Measurements from ENCODE around the gene DAP.
A peak's percentile ranks its signal among the peaks of the same experiment; 100 is the strongest.
"Not testable (repeated sequence)": the region's sequence is repeated elsewhere in the genome, so short reads cannot be mapped to it uniquely, and the experiment has no call there.

DAP gene

GRCh38 chr5:10733426-10733825, 27.6 kb downstream of the DAP start:
- no peak for DNase-seq

- no peak for DNase-seq
Observed at GRCh38 chr5:10731913-10732312, 29.1 kb downstream of the DAP start.

DNA sequence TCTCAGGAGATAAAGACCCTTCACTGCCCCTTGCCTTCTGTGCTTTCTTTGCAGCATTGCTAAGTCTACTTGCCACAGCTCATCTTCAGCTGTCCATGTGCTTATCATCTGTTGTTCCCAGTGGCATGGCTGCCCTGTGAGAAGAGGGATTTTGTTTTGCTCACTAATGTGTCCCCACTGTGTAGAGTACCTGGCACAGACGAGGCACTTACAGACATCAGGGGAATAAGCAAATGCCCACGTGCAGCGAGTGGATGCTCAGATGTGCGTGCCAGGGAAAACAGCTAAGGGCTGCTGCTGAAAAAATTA, 31.0 kb downstream of the DAP start:
- no peak for DNase-seq

DNA sequence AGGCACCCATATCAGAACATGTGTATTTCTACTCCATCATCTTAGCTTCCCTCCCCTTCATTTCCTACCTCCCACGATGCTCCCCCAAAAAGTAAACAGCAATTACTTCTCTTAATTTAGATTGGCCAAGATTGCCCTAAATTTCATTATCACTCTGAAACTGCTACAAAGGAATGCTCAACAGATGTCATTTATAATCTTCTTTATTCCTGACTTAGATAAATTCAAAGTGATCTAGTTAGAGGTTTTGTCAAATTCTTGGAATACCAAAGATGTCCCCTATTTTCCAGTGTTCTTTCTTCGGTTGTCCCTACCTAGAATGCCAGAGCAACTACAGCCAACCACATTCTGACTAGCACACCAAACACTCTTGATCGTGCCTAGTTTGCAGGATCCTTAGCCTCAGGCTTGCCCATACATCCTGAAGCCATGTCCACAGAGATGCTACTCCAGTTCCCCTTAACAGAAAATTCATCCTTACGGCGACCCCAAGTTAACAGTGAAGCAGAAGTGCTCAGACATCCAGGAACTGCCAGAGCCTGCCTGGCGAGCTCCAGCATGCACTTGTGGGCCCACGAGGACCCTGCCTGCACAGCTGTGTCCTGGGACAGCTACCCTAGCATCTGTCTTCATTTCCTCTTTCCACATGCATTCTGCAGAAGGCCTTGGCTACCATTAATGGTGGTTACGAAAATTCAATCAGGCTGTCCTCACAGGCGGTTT, 31.6 kb downstream of the DAP start:
- no peak for DNase-seq

DNA sequence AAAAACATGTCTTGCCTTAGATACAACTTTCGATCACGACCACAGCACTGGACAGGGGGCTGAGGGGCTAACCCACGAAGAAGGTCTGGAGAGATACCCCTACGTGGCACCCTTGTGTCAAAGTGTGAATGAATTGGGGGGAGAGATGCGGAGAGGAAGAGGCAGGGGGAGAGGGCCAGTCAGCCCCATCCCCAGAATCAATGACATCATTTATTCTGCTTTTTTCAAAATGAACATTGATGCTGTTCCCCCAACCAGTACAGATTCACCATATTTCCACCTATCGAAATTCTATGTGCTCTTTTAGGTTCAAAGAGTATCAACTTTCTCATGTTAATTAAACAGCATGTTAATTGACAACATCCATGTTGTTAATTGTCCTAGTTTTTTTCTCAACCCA, 32.4 kb downstream of the DAP start:
- no peak for DNase-seq

DNA sequence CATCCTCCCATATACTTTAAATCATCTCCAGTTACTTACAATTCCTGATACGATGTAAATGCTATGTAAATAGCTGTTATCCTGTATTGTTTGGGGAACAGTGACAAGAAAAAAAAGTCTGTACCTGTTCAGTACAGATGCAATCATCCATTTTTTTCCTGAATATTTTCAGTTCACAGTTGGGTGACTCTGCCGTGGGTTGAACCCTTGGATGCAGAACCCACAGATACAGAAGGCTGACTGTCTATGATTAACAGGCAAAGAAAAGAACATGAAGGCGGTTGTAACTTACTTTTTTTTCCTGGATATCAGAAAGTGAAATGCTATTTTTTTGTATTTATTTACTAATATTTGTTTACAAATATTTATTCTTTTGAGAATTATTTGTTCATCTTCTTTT, 33.2 kb downstream of the DAP start:
- no peak for DNase-seq

DNA sequence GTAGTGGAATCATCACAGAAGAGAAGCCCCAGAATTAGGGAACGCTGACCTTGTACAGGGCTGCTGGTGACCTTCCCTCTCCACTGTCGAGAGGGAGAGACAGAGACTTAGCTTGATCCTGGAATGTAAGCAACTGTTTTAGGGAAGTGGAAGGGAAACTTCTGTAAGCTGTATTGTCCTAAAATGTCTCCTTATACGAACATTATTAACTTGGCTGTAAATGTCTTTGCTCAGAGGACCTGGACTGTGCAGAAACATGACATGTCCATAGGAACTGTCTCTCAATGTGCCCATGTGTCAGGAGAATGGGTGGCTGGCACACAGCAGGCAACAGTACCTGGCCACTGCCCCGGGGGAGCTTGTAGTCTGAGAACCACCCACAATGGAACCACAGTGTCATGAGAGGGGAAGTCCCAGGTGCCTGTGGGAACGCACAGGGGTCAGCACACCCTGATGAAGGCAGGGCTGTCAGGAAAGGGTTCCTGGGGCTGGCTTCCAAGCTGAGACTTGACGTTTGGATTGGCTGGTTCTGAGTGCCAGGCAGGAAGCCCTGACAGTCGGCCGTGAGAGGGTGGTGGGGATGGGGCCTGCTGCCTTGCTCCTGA, 34.0 kb downstream of the DAP start:
- DNase-seq = no peak

GRCh38 chr5:10726179-10726912, 34.7 kb downstream of the DAP start:
- no peak for DNase-seq

- DNase-seq = no peak
Observed at GRCh38 chr5:10725636-10726035, 35.4 kb downstream of the DAP start.

- DNase-seq = no peak
Observed at GRCh38 chr5:10724781-10725507, 36.1 kb downstream of the DAP start.

GRCh38 chr5:10723514-10723913, 37.5 kb downstream of the DAP start:
- no peak for DNase-seq

- DNase-seq = not testable (repeated sequence)
Observed at GRCh38 chr5:10720766-10721165, 40.3 kb downstream of the DAP start.

- DNase-seq = no peak
Observed at GRCh38 chr5:10719965-10720364, 41.1 kb downstream of the DAP start.

GRCh38 chr5:10718617-10719016, 42.4 kb downstream of the DAP start:
- not testable (repeated sequence) for DNase-seq

DNA sequence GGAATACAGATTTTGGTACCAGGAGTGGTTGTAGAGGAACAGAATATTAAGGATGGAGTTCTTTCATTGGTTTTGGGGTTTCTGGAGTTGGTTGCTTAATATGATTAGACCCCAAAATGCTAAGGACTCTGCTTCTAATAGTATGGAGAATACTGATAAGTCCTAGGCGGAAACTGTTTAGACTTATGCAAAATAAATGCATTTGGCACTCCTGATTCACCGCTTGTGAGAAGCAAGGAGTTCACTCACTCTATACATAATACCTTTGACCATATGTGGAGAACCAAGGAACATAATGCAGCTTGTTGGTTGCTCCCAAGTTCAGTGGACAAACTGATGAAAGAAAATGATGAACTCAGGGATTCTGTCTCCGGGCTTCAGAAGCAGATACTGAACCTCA, 44.2 kb downstream of the DAP start:
- not testable (repeated sequence) for DNase-seq

DNA sequence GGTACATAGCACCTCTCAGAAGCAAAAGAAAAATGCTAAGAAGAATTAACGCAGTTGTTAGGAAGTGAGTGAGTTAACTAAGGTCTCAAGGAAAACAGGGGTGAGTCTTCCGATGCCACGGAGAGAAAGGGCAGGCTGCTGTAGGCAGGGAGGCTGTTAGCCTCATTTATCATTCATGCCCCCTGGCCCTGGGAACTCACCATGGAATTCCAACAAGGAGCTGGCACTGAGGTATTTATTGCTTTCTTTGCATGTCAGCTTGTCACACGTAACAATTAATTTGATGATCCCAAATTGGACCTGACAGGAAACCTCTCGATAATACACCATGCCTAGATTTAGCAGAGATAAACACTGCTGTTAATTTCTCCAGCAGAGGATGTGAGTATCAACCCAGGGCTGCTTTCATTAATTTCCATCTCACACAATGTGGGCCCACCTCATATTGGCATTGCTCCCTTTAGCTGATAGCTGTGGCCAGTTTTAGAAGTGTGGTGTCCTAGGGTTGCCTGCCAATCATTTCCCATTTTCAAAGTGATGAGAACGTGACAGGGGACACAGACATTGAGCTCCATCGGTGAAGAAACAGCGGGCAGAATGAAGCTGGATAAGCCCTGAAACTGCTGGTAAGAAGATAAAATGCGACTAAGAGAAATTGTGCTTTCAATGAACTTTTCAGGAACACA, 45.3 kb downstream of the DAP start:
- DNase-seq = no peak

- peak; percentile 34 for DNase-seq
Observed at GRCh38 chr5:10712574-10713366, 48.3 kb downstream of the DAP start.

GRCh38 chr5:10711562-10711961, 49.5 kb downstream of the DAP start:
- DNase-seq = no peak

- DNase-seq = no peak
Observed at GRCh38 chr5:10710513-10711128, 50.4 kb downstream of the DAP start.

- DNase-seq = no peak
Observed at GRCh38 chr5:10709933-10710332, 51.1 kb downstream of the DAP start.

DNA sequence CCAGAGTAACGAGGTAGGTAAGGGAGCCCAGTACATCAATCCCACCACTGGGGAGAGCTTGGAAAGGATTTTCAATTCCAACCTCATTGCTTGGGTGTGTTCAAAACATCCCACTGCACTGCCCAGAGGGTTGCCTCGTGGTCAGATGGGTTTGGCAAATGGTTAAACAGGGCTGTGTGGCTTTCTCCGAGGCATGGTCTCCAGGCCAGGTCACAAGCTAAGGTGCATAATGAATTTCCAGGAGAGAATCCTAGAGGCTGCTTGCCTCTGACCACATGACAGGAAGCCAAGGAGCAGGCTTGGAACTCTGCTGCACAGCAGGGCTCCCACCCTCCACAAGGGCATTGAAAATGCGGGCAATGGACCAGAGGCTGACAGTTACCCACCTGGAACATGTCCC, 51.6 kb downstream of the DAP start:
- DNase-seq = no peak
